GM12878 (cell line): ENCODE measurements around the gene PPP2R3B.

Experiments
- CEBPB ChIP-seq, 2 experiments: fragments of 150-350 bp in 1 of 2; IDR thresholded peaks; 2 replicates each; pipeline ENCODE4 v1.6.1; 2012 to 2014; ENCODE audit warnings: low read depth in 2 of 2, low read length in 2 of 2, borderline replicate concordance in 1 of 2, inconsistent platforms in 1 of 2
- GABPA ChIP-seq: IDR thresholded peaks from 2 replicates; pipeline ENCODE4 v1.6.1; 2014; ENCODE audit warnings: antibody characterized with exemption, low read depth, mild to moderate bottlenecking, inconsistent platforms
- HCFC1 ChIP-seq: fragments of 150-350 bp; IDR thresholded peaks from 2 replicates; pipeline ENCODE4 v1.6.1; 2014; ENCODE audit warnings: low read length
- MEF2B ChIP-seq: fragments of 450-650 bp; IDR thresholded peaks from 2 replicates; pipeline ENCODE4 v1.6.1; 2018; ENCODE audit warnings: mild to moderate bottlenecking, moderate library complexity; ENCODE audit not compliant: partially characterized antibody, poor library complexity, severe bottlenecking
- POLR2A ChIP-seq: IDR thresholded peaks from 2 replicates; pipeline ENCODE4 v1.6.1; 2011; ENCODE audit warnings: low read depth, mild to moderate bottlenecking, low read length
- POLR2AphosphoS2 ChIP-seq: IDR thresholded peaks from 2 replicates; pipeline ENCODE4 v1.6.1; 2011; ENCODE audit warnings: low read depth, mild to moderate bottlenecking, low read length, improper control_type of control experiment, moderate library complexity
- RAD51 ChIP-seq: fragments of 450-650 bp; IDR thresholded peaks from 2 replicates; pipeline ENCODE4 v1.6.1; 2016; ENCODE audit warnings: moderate library complexity, mild to moderate bottlenecking, inconsistent platforms
- RB1 ChIP-seq: fragments of 450-650 bp; formaldehyde crosslinking; IDR thresholded peaks from 2 replicates; pipeline ENCODE4 v1.6.1; 2017; ENCODE audit warnings: mild to moderate bottlenecking, borderline replicate concordance
- SPI1 ChIP-seq: IDR thresholded peaks from 2 replicates; pipeline ENCODE4 v1.6.1; 2011; ENCODE audit warnings: low read depth, mild to moderate bottlenecking, low read length, moderate library complexity, borderline replicate concordance; ENCODE audit not compliant: insufficient read depth
- TF ChIP-seq, protein P1 (sequence below): IDR thresholded peaks from 2 replicates; pipeline ENCODE4 v1.6.1; 2012; ENCODE audit warnings: mild to moderate bottlenecking, low read depth, low read length
- TF ChIP-seq, protein P2 (sequence below), 3 experiments: IDR thresholded peaks in 2 of 3; conservative IDR thresholded peaks in 1 of 3; 2 replicates each; pipeline ENCODE4 v1.5.1; 2011; ENCODE audit warnings: low read depth in 3 of 3, low read length in 3 of 3, mild to moderate bottlenecking in 3 of 3, control low read depth in 2 of 3, moderate library complexity in 2 of 3, inconsistent platforms in 1 of 3, mixed read lengths in 1 of 3; ENCODE audit not compliant: control insufficient read depth in 2 of 3, insufficient read depth in 1 of 3; ENCODE audit errors: extremely low read depth in 1 of 3
- TF ChIP-seq, protein P3 (sequence below): IDR thresholded peaks from 2 replicates; pipeline ENCODE4 v1.6.1; 2012; ENCODE audit warnings: improper control_type of control experiment, low read depth, low read length; ENCODE audit not compliant: insufficient replicate concordance

DNA sequence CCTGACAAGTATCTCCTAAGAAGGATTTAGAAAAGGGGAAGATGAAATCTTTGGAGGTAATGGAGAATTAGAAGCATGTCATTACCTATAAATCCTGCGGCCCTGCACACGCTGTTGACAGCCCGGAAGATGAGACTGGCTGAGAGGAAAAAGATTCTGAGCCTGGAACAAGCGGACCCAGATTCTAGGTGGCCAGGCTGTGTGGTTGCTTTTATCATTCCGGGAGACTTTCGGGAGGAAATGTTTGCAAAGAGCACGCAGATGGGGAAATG is 5.8 kb upstream of the PPP2R3B start:
- no peak for TF ChIP-seq GABPA
- TF ChIP-seq, protein P1, sequence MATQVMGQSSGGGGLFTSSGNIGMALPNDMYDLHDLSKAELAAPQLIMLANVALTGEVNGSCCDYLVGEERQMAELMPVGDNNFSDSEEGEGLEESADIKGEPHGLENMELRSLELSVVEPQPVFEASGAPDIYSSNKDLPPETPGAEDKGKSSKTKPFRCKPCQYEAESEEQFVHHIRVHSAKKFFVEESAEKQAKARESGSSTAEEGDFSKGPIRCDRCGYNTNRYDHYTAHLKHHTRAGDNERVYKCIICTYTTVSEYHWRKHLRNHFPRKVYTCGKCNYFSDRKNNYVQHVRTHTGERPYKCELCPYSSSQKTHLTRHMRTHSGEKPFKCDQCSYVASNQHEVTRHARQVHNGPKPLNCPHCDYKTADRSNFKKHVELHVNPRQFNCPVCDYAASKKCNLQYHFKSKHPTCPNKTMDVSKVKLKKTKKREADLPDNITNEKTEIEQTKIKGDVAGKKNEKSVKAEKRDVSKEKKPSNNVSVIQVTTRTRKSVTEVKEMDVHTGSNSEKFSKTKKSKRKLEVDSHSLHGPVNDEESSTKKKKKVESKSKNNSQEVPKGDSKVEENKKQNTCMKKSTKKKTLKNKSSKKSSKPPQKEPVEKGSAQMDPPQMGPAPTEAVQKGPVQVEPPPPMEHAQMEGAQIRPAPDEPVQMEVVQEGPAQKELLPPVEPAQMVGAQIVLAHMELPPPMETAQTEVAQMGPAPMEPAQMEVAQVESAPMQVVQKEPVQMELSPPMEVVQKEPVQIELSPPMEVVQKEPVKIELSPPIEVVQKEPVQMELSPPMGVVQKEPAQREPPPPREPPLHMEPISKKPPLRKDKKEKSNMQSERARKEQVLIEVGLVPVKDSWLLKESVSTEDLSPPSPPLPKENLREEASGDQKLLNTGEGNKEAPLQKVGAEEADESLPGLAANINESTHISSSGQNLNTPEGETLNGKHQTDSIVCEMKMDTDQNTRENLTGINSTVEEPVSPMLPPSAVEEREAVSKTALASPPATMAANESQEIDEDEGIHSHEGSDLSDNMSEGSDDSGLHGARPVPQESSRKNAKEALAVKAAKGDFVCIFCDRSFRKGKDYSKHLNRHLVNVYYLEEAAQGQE, result no peak
- no peak for TF ChIP-seq RAD51
- TF ChIP-seq HCFC1, result no peak
- TF ChIP-seq, protein P2, sequence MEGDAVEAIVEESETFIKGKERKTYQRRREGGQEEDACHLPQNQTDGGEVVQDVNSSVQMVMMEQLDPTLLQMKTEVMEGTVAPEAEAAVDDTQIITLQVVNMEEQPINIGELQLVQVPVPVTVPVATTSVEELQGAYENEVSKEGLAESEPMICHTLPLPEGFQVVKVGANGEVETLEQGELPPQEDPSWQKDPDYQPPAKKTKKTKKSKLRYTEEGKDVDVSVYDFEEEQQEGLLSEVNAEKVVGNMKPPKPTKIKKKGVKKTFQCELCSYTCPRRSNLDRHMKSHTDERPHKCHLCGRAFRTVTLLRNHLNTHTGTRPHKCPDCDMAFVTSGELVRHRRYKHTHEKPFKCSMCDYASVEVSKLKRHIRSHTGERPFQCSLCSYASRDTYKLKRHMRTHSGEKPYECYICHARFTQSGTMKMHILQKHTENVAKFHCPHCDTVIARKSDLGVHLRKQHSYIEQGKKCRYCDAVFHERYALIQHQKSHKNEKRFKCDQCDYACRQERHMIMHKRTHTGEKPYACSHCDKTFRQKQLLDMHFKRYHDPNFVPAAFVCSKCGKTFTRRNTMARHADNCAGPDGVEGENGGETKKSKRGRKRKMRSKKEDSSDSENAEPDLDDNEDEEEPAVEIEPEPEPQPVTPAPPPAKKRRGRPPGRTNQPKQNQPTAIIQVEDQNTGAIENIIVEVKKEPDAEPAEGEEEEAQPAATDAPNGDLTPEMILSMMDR (IDR thresholded peaks at IDR 0.05 in 2 of 3, conservative IDR thresholded peaks at IDR 0.05 in 1 of 3; ENCODE audit: control insufficient read depth in 2 of 3, extremely low read depth in 1 of 3, insufficient read depth in 1 of 3, low read depth in 3 of 3, low read length in 3 of 3), result no peak
- TF ChIP-seq SPI1, result no peak
- TF ChIP-seq, protein P3, sequence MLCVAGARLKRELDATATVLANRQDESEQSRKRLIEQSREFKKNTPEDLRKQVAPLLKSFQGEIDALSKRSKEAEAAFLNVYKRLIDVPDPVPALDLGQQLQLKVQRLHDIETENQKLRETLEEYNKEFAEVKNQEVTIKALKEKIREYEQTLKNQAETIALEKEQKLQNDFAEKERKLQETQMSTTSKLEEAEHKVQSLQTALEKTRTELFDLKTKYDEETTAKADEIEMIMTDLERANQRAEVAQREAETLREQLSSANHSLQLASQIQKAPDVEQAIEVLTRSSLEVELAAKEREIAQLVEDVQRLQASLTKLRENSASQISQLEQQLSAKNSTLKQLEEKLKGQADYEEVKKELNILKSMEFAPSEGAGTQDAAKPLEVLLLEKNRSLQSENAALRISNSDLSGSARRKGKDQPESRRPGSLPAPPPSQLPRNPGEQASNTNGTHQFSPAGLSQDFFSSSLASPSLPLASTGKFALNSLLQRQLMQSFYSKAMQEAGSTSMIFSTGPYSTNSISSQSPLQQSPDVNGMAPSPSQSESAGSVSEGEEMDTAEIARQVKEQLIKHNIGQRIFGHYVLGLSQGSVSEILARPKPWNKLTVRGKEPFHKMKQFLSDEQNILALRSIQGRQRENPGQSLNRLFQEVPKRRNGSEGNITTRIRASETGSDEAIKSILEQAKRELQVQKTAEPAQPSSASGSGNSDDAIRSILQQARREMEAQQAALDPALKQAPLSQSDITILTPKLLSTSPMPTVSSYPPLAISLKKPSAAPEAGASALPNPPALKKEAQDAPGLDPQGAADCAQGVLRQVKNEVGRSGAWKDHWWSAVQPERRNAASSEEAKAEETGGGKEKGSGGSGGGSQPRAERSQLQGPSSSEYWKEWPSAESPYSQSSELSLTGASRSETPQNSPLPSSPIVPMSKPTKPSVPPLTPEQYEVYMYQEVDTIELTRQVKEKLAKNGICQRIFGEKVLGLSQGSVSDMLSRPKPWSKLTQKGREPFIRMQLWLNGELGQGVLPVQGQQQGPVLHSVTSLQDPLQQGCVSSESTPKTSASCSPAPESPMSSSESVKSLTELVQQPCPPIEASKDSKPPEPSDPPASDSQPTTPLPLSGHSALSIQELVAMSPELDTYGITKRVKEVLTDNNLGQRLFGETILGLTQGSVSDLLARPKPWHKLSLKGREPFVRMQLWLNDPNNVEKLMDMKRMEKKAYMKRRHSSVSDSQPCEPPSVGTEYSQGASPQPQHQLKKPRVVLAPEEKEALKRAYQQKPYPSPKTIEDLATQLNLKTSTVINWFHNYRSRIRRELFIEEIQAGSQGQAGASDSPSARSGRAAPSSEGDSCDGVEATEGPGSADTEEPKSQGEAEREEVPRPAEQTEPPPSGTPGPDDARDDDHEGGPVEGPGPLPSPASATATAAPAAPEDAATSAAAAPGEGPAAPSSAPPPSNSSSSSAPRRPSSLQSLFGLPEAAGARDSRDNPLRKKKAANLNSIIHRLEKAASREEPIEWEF, result no peak
- TF ChIP-seq RB1, result no peak
- no peak for TF ChIP-seq POLR2A
- no peak for TF ChIP-seq CEBPB (IDR thresholded peaks at IDR 0.05; ENCODE audit: borderline replicate concordance in 1 of 2, low read depth in 2 of 2, low read length in 2 of 2)
- TF ChIP-seq POLR2AphosphoS2, result no peak
- TF ChIP-seq MEF2B, result no peak
